Body of pancreas (tissue), 4 donors: ENCODE results near the gene LRSAM1.

ENCODE experiments used
- POLR2A ChIP-seq, 3 donors: fragments of 450-650 bp; IDR thresholded peaks; one replicate each; pipeline ENCODE4 v1.6.1; 2016; ENCODE audit warnings: antibody characterized with exemption in 3 of 3, mild to moderate bottlenecking in 2 of 3
- TF ChIP-seq, protein P1 (sequence below), 7 experiments: fragments of 450-650 bp in 4 of 7; fragments of 200-600 bp in 3 of 7; sonication (generic) in 3 of 7; IDR thresholded peaks; one replicate each; pipeline ENCODE4 v1.5.1; 2016 to 2019; ENCODE audit warnings: antibody characterized with exemption in 7 of 7

DNA sequence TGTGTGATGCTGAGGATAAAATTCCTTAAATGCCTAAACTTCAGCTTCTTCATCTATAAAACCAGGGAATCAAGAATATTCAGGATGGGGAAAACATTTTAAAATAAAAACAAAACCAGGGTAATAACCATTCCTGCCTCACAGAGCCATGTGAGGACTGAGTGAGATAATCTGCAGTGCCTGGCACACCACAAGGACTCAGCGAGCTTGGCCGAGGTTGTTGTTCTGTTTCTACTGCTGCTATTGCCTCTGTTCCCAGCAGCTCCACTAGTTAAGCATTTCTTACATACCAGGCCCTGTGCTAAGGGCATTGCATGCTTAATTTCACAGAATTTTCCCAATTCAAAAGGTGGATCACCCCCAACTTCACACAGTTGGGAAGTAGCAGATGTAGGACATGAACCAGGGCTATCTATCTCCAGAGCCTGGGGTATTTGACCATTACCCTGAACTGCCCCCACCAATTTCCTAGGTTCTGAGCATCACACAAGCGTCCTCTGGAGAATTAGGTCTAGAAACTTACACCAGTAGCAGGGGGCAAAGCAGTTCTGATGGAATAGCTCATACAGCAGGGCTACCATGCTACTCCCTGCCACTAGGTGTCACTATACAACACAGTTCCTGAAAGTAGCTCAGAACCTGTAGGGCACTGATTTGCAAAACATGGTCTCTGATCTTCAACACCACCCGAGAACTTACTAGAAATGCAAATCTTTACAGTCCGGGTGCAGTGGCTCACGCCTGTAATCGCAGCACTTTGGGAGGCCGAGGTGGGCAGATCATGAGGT lies 74.3 kb downstream of the LRSAM1 start:
- TF ChIP-seq, protein P1, sequence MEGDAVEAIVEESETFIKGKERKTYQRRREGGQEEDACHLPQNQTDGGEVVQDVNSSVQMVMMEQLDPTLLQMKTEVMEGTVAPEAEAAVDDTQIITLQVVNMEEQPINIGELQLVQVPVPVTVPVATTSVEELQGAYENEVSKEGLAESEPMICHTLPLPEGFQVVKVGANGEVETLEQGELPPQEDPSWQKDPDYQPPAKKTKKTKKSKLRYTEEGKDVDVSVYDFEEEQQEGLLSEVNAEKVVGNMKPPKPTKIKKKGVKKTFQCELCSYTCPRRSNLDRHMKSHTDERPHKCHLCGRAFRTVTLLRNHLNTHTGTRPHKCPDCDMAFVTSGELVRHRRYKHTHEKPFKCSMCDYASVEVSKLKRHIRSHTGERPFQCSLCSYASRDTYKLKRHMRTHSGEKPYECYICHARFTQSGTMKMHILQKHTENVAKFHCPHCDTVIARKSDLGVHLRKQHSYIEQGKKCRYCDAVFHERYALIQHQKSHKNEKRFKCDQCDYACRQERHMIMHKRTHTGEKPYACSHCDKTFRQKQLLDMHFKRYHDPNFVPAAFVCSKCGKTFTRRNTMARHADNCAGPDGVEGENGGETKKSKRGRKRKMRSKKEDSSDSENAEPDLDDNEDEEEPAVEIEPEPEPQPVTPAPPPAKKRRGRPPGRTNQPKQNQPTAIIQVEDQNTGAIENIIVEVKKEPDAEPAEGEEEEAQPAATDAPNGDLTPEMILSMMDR (IDR thresholded peaks at IDR 0.05) = peak; percentile 26 to 67 (median 53)
- no peak for TF ChIP-seq POLR2A (IDR thresholded peaks at IDR 0.05)
